Muscle layer of duodenum (tissue), 2 donors: ENCODE data around the gene NUDT16L1.

Experiments used
- H3K27ac ChIP-seq: one replicate; pipeline ENCODE4 v1.7.0; 2013; ENCODE audit warnings: mild to moderate bottlenecking, low read length
- H3K27me3 ChIP-seq: one replicate; pipeline ENCODE4 v1.7.0; 2013; ENCODE audit warnings: low read depth, mild to moderate bottlenecking, control low read depth, low read length
- H3K36me3 ChIP-seq, 2 donors: one replicate each; pipeline ENCODE4 v1.7.0; 2013; ENCODE audit warnings: low read length in 2 of 2, control low read depth in 1 of 2, mild to moderate bottlenecking in 1 of 2; ENCODE audit not compliant: insufficient read depth in 2 of 2, control insufficient read depth in 1 of 2
- H3K4me1 ChIP-seq, 2 donors: one replicate each; pipeline ENCODE4 v1.7.0; 2013; ENCODE audit warnings: low read length in 2 of 2, mild to moderate bottlenecking in 2 of 2, control low read depth in 1 of 2, moderate library complexity in 1 of 2; ENCODE audit not compliant: insufficient read depth in 2 of 2, control insufficient read depth in 1 of 2
- H3K4me3 ChIP-seq, 2 donors: one replicate each; pipeline ENCODE4 v1.7.0; 2013; ENCODE audit warnings: low read length in 2 of 2, low read depth in 1 of 2, mild to moderate bottlenecking in 1 of 2
- H3K9me3 ChIP-seq, 2 donors: one replicate each; pipeline ENCODE4 v1.7.0; 2013; ENCODE audit warnings: low read length in 2 of 2, control low read depth in 1 of 2, mild to moderate bottlenecking in 1 of 2; ENCODE audit not compliant: control insufficient read depth in 1 of 2
- donor health status: healthy.

NUDT16L1 gene

DNA sequence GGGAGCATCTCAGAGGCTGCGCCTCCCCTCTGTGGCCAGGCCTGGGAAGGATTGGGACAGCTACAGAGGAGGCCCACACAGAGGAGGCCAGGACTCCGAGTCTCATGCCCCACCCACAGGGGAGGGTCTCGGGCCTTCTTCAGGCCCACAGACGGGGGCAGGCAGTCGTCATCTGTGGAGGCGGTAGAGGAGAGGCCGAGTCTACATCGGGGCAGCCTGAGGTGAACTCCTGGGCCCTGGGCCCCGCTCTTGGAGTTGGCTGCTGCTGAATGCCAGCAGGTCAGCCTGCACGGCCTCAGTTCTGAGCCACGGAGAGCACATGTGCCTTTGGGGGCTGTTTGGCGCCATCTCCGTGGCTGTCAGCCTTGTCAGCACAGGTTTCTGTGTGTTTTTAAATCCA is 8.1 kb upstream of the NUDT16L1 start:
- H3K9me3 ChIP-seq = no peaks in the 10 kb centered on the region
- H3K4me3 ChIP-seq = no peak overlapping the region
- H3K4me1 ChIP-seq = no peaks in the 10 kb centered on the region
- H3K36me3 ChIP-seq = peaks cover 25 to 96% of the 10 kb centered on the region in 2 donors
- H3K27me3 ChIP-seq = no peaks in the 10 kb centered on the region
- H3K27ac ChIP-seq = no peak overlapping the region

DNA sequence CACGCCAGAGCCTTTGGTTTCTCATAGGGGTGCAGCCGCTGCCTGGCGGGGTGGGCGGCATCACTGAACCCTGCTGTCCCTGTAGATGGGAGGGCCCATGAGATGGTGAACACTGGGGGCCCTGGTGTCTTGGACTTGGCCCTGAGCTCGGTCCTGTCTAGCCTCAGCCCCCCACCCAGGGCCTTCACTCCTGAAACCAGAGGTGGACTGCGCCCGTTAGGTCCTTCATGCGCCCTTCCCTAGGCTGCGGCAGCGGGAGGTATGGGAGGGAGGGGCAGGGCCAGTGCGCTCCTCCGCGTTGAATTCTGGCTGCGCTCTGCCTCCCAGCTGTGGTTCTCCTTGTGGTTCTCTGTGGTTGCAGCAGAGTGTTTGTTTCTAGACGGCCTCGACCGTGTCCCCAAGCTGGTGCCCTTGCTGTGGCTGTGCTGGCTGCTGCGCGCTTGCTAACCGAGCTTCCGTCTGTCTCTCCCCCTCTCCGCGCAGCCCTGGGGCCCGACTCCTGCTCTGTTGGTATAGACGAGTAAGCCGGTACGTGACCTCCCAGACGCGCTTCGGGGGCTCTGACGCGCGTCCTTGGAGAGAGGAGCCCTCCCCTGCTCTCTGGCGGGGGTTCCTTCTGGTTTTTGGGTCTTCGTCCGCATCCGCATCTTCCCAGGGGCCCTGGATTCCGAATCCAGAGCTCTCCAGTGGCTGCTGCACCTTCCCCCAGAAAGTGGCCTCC is 7.4 kb upstream of the NUDT16L1 start:
- H3K4me1 ChIP-seq = no peaks in the 10 kb centered on the region
- no peaks in the 10 kb centered on the region for H3K27me3 ChIP-seq
- no peaks in the 10 kb centered on the region for H3K9me3 ChIP-seq
- peaks cover 25 to 92% of the 10 kb centered on the region in 2 donors for H3K36me3 ChIP-seq
- H3K27ac ChIP-seq = no peak overlapping the region
- H3K4me3 ChIP-seq = no peak overlapping the region

DNA sequence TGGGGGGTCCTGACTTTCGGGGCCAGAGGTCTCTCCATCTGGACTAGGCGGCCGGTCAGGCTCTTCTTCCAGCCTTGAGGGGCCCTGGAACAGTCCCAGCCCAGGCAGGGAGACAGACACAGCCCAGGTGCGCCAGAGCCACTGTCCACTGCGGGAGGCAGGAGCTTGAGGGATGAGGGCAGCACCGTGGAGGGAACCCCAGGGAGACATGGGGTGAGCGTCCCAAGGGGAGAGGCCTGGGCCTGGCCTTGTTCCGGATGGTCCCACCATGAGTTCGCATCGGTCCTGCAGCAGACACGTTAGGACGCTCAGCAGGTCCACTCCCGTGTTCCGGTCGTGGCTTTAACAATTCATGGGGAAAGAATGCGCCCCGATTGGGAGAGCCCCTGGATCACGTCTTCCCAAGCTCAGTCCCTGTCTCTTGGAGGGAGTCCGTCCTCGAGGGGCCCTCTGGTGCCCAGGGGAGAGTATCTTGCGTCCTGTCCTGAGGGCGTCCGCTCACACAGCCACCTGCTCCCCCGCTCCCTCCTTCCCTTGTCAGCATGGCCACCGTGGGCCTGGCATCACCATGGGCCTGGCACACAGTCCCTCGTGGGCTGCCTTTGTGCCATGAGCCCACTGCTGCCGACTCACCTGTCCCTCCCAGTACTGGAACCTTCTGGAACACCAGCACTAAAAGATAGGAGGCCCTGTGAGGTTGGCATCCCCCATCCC is 6.7 kb upstream of the NUDT16L1 start:
- H3K4me1 ChIP-seq = no peaks in the 10 kb centered on the region
- H3K36me3 ChIP-seq = peaks cover 25 to 85% of the 10 kb centered on the region in 2 donors
- H3K27ac ChIP-seq = no peak overlapping the region
- H3K9me3 ChIP-seq = no peaks in the 10 kb centered on the region
- H3K27me3 ChIP-seq = no peaks in the 10 kb centered on the region
- H3K4me3 ChIP-seq = no peak overlapping the region

DNA sequence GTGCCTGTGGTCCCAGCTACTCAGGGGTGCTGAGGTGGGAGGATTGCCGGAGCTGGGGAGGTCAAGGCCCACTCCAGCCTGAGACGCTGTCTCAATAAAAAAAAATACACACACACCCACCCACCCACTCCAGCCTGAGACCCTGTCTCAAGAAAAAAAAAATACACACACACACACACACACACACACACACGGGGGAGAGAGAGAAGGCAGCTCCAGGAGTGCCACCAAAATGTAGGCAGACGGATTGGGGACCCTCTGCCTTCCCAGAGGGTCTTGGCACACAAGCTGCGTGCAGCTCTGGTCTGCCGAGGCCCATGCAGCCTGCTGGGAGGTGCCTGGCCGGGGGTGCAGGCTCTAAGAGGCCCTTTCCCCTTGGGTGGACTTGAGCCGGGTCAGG is 5.9 kb upstream of the NUDT16L1 start:
- Histone ChIP-seq H3K27me3 (no peaks in the 10 kb centered on the region), H3K4me1 (peaks cover 0 to 2% of the 10 kb centered on the region in 2 donors), H3K36me3 (peaks cover 25 to 78% of the 10 kb centered on the region in 2 donors), H3K27ac (no peak overlapping the region), H3K4me3 (no peak overlapping the region), H3K9me3 (no peaks in the 10 kb centered on the region)

DNA sequence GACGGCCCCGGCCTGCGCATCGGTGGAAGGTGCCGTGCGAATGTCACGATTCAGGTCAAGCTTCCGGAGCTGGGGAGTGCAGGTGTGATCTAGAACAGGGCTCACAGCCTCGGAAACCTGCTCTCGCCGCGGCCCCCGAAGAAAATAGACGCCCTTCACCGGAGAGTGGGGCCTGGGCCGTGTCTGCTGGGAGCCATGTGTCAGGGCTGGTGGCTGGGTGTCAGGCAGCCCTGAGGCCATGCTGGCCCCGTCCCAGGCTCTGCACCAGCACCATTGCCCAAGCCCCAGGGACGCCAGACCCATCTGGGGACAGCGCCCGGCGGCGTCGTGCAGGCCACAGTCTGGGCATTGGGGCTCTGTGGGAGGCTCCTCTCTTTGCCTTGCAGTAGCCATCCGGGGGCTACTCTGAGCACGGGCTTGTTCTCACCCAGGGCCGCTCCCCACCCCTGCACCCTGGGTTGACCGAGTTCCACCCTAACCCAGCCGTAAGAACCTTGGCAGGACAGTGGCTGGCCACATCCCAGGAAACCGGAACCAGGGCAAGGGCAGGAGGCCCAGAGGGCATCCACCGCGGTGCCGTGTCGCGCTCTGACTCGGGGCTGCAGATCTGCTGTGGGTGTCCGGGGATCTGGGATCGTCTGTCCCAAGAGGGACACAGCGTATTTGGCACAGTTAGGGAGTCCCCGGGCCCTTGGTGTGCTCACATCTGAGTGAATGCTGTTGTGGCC is 5.3 kb upstream of the NUDT16L1 start:
- no peak overlapping the region for H3K4me3 ChIP-seq
- no peak overlapping the region for H3K27ac ChIP-seq

DNA sequence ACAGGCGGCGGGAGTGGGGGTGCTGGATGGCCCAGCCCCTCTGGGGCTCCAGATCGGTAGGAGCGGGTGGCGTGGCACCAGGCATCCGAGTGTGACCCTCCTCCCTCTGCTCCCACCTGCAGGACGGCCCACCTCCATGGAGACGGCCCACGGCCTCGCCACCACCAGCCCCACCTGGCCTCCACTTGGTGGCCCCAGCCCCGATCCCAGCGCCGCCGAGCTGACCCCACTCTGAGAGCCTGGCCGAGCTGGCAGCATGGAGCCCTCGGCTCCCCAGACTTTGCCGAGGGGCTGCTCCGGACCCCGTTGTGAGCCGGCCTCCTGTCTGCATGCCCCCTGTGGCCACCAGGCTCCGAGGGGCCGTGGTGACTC is 4.7 kb upstream of the NUDT16L1 start:
- peaks cover 5 to 9% of the 10 kb centered on the region in 2 donors for H3K4me1 ChIP-seq
- H3K27ac ChIP-seq = no peak overlapping the region
- H3K27me3 ChIP-seq = no peaks in the 10 kb centered on the region
- peaks cover 25 to 67% of the 10 kb centered on the region in 2 donors for H3K36me3 ChIP-seq
- no peak overlapping the region for H3K4me3 ChIP-seq
- no peaks in the 10 kb centered on the region for H3K9me3 ChIP-seq

More for the DNA sequence above, 5.3 kb upstream of the NUDT16L1 start:
- Histone ChIP-seq H3K27me3 (no peaks in the 10 kb centered on the region), H3K36me3 (peaks cover 25 to 71% of the 10 kb centered on the region in 2 donors), H3K4me1 (peaks cover 5 to 9% of the 10 kb centered on the region in 2 donors), H3K9me3 (no peaks in the 10 kb centered on the region)

DNA sequence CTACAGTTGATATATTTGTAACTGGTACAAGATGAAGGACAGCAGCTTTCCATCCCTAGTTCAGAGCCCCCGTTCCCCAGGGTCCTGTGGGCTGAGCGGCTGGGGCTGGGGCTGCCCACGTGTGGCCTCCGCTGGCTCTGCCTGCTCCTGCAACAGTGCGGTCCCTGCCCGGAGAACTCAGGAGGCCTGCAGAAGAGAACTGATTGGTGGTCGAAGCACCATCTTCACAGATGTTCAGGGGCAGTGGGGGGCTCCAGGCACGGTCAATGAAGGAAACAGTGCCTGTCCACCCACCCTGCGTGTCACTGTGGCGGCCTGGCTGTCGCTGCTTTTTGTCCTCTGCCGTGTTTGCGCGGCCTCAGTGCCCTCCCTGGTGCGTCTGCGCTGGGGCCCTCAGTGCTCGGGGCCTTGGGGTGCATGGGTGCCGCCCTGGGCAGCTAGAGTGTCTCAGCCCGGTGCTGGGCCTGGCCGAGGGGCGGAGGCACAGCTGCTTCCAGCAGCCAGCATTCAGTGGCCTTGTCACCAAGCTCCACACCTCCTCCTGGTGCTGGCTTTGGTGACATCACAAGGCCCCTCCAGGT is 4.2 kb upstream of the NUDT16L1 start:
- Histone ChIP-seq H3K4me1 (peaks cover 5 to 9% of the 10 kb centered on the region in 2 donors), H3K36me3 (peaks cover 23 to 62% of the 10 kb centered on the region in 2 donors), H3K27me3 (no peaks in the 10 kb centered on the region), H3K4me3 (no peak overlapping the region), H3K27ac (no peak overlapping the region), H3K9me3 (no peaks in the 10 kb centered on the region)

DNA sequence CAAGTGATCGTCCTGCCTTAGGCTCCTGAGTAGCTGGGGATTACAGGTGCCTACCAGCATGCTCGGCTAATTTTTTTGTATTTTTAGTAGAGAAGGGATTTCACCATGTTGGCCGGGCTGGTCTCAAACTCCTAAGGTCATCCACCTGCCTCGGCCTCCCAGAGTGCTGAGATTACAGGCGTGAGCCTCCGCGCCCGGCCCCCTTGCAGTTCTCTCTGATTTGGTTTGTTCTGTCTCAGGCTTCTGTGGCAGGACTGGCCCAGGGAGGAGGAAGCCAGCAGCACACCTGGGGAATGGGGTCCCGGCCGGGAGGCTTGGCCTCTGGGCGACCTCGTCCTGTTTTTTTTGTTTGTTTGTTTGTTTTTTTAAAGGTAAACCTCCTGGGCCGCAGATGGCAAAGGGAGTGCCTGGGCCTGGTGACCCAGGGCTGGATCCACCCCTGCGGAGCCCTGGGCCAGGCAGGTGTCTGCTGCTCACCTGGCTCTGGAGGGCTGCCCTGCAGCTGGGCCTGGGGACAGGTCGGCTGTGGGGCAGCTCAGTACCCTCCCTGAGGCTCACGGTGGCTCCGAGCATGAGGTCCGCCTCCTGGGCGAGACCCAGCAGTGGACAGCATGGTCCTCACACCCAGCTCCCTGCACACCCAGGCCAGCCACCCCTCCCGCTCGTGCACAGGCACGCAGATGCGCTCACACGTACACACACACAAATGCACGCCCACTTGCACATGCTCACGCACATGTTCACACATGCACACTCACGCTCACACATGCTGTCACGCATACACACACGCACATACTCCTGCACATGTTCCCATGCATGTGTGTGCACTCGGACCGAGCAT is 3.3 kb upstream of the NUDT16L1 start:
- Histone ChIP-seq H3K27ac (no peak overlapping the region), H3K36me3 (peaks cover 14 to 53% of the 10 kb centered on the region in 2 donors), H3K27me3 (no peaks in the 10 kb centered on the region), H3K4me3 (no peak overlapping the region), H3K4me1 (peaks cover 5 to 17% of the 10 kb centered on the region in 2 donors), H3K9me3 (no peaks in the 10 kb centered on the region)

DNA sequence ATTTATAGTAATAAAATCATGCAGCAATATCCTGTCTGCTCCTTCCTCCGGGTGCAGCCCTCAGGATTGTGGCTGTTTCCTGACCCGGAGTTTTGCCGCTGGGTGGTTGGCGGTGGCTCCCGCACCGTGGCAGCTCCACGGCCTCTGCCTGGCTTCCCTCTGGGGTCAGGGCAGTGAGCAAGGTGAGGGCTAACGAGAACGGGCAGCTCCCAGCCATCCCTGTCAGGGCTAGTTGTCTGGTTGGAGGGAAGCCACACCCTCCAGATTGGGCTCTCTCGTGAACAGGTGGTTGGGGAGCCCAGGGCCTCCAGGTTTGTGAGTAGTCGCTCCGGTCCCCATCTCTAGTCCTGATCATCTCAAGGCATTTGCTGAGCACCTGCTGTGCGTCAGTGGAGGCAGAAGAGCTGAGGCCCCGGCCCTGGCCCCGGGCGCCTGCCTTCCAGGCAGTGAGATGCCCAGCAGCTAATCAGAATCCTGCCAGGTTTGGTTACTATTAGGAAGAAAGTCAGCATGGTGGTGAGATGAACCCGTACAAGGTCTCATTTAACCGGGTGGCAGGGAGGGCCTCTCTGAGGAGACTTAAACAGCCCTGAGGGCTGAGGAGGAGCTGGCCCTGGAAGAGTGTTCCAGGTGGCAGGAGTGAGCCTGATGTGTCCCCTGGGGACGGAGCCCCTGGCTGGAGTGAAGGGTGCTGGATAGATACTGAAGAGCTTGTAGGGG is 2.3 kb upstream of the NUDT16L1 start:
- Histone ChIP-seq H3K9me3 (no peaks in the 10 kb centered on the region), H3K4me1 (peaks cover 5 to 27% of the 10 kb centered on the region in 2 donors), H3K27ac (no peak overlapping the region), H3K36me3 (peaks cover 9 to 53% of the 10 kb centered on the region in 2 donors), H3K4me3 (no peak overlapping the region), H3K27me3 (no peaks in the 10 kb centered on the region)
